Endothelial cell of umbilical vein (primary cell): ENCODE data around the gene DBI. TPM values are rescaled to one million over a fixed set of nuclear protein-coding genes. Genes with fewer than 3 reads are reported as not detected.

Experiments used
- BruUV-seq: library from RNA; stranded (reverse); fragments of 400-500 nt; replicated peaks from 2 replicates; lab custom pipeline; 2021; lab: Mats Ljungman, UMichigan
- CTCF ChIA-PET: fragments of 300-600, 350-600 bp; sonication (Branson Sonifier 250); formaldehyde crosslinking; loops from one replicate; lab custom pipeline; 2021; ENCODE audit warnings: antibody characterized with exemption, inconsistent platforms; lab: Charles Lee
- POLR2A ChIA-PET: fragments of 300-600, 350-600 bp; sonication (Branson Sonifier 250); formaldehyde crosslinking; loops from one replicate; lab custom pipeline; 2021; ENCODE audit warnings: antibody characterized with exemption, inconsistent platforms; lab: Charles Lee
- DNase-seq: peaks from one replicate; pipeline ENCODE4 v3.0.0-alpha.2; 2011; ENCODE audit warnings: low read depth, low spot score
- FAIRE-seq: peaks from 2 replicates; lab custom pipeline; 2011; peaks lifted over from hg19 to GRCh38; lab: Jason Lieb, UNC
- H2AFZ ChIP-seq: 2 replicates; pipeline ENCODE4 v1.6.0; 2012; ENCODE audit warnings: low read depth, low read length, control low read depth, inconsistent platforms
- H3K27ac ChIP-seq: 2 replicates; pipeline ENCODE4 v1.5.1; 2011; ENCODE audit warnings: low read depth, mild to moderate bottlenecking, control low read depth, low read length, moderate library complexity; ENCODE audit not compliant: insufficient read depth
- H3K27me3 ChIP-seq, 2 experiments: 2 replicates each; pipeline versions ENCODE4 v1.6.0 to v1.6.1; 2011; ENCODE audit warnings: low read length in 2 of 2, mixed read lengths in 1 of 2; ENCODE audit not compliant: control insufficient read depth in 2 of 2, insufficient read depth in 2 of 2
- H3K36me3 ChIP-seq, 2 experiments: 2 replicates in 1 of 2; 3 replicates in 1 of 2; pipeline ENCODE4 v1.5.1; 2011; ENCODE audit warnings: low read length in 2 of 2, mild to moderate bottlenecking in 1 of 2, moderate library complexity in 1 of 2; ENCODE audit not compliant: control insufficient read depth in 2 of 2, insufficient read depth in 2 of 2; ENCODE audit errors: extremely low read depth in 1 of 2
- H3K4me1 ChIP-seq: 3 replicates; pipeline ENCODE4 v1.5.1; 2011; ENCODE audit warnings: mild to moderate bottlenecking, low read length; ENCODE audit not compliant: control insufficient read depth, insufficient read depth; ENCODE audit errors: extremely low read depth
- H3K4me2 ChIP-seq: 2 replicates; pipeline ENCODE4 v1.6.1; 2011; ENCODE audit warnings: low read length, control low read depth, mixed read lengths; ENCODE audit not compliant: insufficient read depth
- H3K4me3 ChIP-seq, 3 experiments: fragments of 200-600 bp in 1 of 3; sonication (generic), shearing (Covaris generic) in 1 of 3; replicated peaks in 1 of 3; 2 replicates each; pipeline ENCODE4 v1.5.1; 2011 to 2016; ENCODE audit warnings: control low read depth in 3 of 3, low read length in 3 of 3, mild to moderate bottlenecking in 2 of 3, inconsistent platforms in 1 of 3, low read depth in 1 of 3, moderate library complexity in 1 of 3; ENCODE audit not compliant: insufficient read depth in 1 of 3
- H3K79me2 ChIP-seq: 2 replicates; pipeline ENCODE4 v1.6.0; 2012; ENCODE audit warnings: low read length, inconsistent platforms; ENCODE audit not compliant: control insufficient read depth, insufficient read depth
- H3K9ac ChIP-seq: replicated peaks from 2 replicates; pipeline ENCODE3; 2011; ENCODE audit warnings: low read length, control low read depth; ENCODE audit not compliant: insufficient read depth; ENCODE audit errors: extremely low read depth
- H3K9me1 ChIP-seq: replicated peaks from 3 replicates; pipeline ENCODE4 v1.6.0; 2011; ENCODE audit warnings: mild to moderate bottlenecking, low read length; ENCODE audit not compliant: control insufficient read depth, insufficient read depth; ENCODE audit errors: extremely low read depth
- H3K9me3 ChIP-seq: replicated peaks from 2 replicates; pipeline ENCODE4 v1.5.1; 2012; ENCODE audit warnings: low read length, inconsistent platforms; ENCODE audit not compliant: control insufficient read depth, insufficient read depth
- H4K20me1 ChIP-seq: replicated peaks from 2 replicates; pipeline ENCODE3; 2011; ENCODE audit warnings: mild to moderate bottlenecking, low read length; ENCODE audit not compliant: control insufficient read depth, insufficient read depth; ENCODE audit errors: extremely low read depth
- EZH2 ChIP-seq: IDR thresholded peaks from 2 replicates; pipeline ENCODE4 v1.6.1; 2012; ENCODE audit warnings: borderline replicate concordance, low read depth, mild to moderate bottlenecking, moderate library complexity, low read length, inconsistent platforms; ENCODE audit not compliant: severe bottlenecking
- FOS ChIP-seq: IDR thresholded peaks from 2 replicates; pipeline ENCODE4 v1.6.1; 2011; ENCODE audit warnings: mild to moderate bottlenecking, low read length, moderate library complexity, borderline replicate concordance; ENCODE audit not compliant: insufficient read depth
- GATA2 ChIP-seq: IDR thresholded peaks from 2 replicates; pipeline ENCODE4 v1.7.0; 2011; ENCODE audit warnings: low read depth, mild to moderate bottlenecking, moderate library complexity, mixed read lengths, low read length; ENCODE audit not compliant: insufficient read length, insufficient read depth
- JUN ChIP-seq: IDR thresholded peaks from 2 replicates; pipeline ENCODE4 v1.6.1; 2011; ENCODE audit warnings: borderline replicate concordance, low read depth; ENCODE audit not compliant: insufficient read length, insufficient read depth
- MYC ChIP-seq: IDR thresholded peaks from one replicate; pipeline ENCODE4 v1.6.1; 2011; ENCODE audit warnings: mild to moderate bottlenecking, low read depth, low read length
- POLR2A ChIP-seq: IDR thresholded peaks from 2 replicates; pipeline ENCODE4 v1.6.1; 2012; ENCODE audit warnings: low read depth, mild to moderate bottlenecking, control low read depth, low read length
- POLR2AphosphoS5 ChIP-seq: IDR thresholded peaks from 2 replicates; pipeline ENCODE4 v1.6.1; 2012; ENCODE audit warnings: low read depth, mild to moderate bottlenecking, control low read depth, low read length, moderate library complexity; ENCODE audit not compliant: insufficient read depth
- dilution Hi-C: fragments of 300-500 bp; cut with MboI; formaldehyde crosslinking; loops from one replicate; pipeline ENCODE4 v1.15.0; 2019; ENCODE audit warnings: low sequenced_read_pairs; ENCODE audit not compliant: extremely low pct_ligation_motif_present
- intact Hi-C: fragments of 100-400 bp; cut with micrococcal nuclease; formaldehyde crosslinking; loops from one replicate; pipeline ENCODE4 v1.10.0; 2022
- polyA plus RNA-seq, 4 experiments: library from polyadenylated mRNA; depleted of rRNA in 3 of 4; stranded (reverse) in 3 of 4; unstranded in 1 of 4; fragments of >200 nt; gene quantifications; 2 replicates each; pipeline versions ENCODE4 v1.2.1 to v1.2.3, GENCODE V29; 2011 to 2012; ENCODE audit warnings: missing spikeins in 1 of 4
- total RNA-seq: library from RNA; stranded (reverse); gene quantifications from 2 replicates; pipeline ENCODE4 v1.2.3, GENCODE V29; 2021
- TF ChIP-seq, protein P1 (sequence below): IDR thresholded peaks from 2 replicates; pipeline ENCODE4 v1.6.1; 2011; ENCODE audit not compliant: insufficient read depth, insufficient read length
- TF ChIP-seq, protein P2 (sequence below), 2 donors: IDR thresholded peaks; 1 replicate in 1 of 2; 2 replicates in 1 of 2; pipeline ENCODE4 v1.5.1; 2011; ENCODE audit warnings: low read length in 2 of 2, mild to moderate bottlenecking in 2 of 2, moderate library complexity in 2 of 2, control low read depth in 1 of 2, inconsistent platforms in 1 of 2, low read depth in 1 of 2; ENCODE audit not compliant: insufficient read depth in 1 of 2; ENCODE audit errors: extremely low read depth in 1 of 2

The DBI gene
- total and polyA plus RNA-seq, 2 donors (not counting 3 experiments of a cell fraction or from before 2014, with no cell fraction given), result 214 to 233 TPM

- no peaks in the 10 kb centered on the region for H3K4me1 ChIP-seq
- no peaks in the 10 kb centered on the region for H4K20me1 ChIP-seq
- no peak overlapping the region for H3K4me3 ChIP-seq
- BruUV-seq, result no TSS peak
- H3K79me2 ChIP-seq, result no peaks in the 10 kb centered on the region
- no peak overlapping the region for H3K27ac ChIP-seq
- H3K27me3 ChIP-seq, result peaks cover 4 to 9% of the 10 kb centered on the region in 2 experiments
- POLR2A ChIA-PET, result no interaction called here
- dilution Hi-C loops (no loop called here), intact Hi-C loops (no loop called here)
- DNase-seq (no peak), FAIRE-seq (no peak)
- TF ChIP-seq FOS (no peak), POLR2AphosphoS5 (no peak), POLR2A (no peak), MYC (no peak), GATA2 (no peak), EZH2 (no peak), JUN (no peak)
- TF ChIP-seq, protein P1, sequence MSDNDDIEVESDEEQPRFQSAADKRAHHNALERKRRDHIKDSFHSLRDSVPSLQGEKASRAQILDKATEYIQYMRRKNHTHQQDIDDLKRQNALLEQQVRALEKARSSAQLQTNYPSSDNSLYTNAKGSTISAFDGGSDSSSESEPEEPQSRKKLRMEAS, result no peak
- TF ChIP-seq, protein P2, sequence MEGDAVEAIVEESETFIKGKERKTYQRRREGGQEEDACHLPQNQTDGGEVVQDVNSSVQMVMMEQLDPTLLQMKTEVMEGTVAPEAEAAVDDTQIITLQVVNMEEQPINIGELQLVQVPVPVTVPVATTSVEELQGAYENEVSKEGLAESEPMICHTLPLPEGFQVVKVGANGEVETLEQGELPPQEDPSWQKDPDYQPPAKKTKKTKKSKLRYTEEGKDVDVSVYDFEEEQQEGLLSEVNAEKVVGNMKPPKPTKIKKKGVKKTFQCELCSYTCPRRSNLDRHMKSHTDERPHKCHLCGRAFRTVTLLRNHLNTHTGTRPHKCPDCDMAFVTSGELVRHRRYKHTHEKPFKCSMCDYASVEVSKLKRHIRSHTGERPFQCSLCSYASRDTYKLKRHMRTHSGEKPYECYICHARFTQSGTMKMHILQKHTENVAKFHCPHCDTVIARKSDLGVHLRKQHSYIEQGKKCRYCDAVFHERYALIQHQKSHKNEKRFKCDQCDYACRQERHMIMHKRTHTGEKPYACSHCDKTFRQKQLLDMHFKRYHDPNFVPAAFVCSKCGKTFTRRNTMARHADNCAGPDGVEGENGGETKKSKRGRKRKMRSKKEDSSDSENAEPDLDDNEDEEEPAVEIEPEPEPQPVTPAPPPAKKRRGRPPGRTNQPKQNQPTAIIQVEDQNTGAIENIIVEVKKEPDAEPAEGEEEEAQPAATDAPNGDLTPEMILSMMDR (IDR thresholded peaks at IDR 0.05; ENCODE audit: extremely low read depth in 1 of 2, insufficient read depth in 1 of 2, low read depth in 1 of 2, low read length in 2 of 2), result no peak
- no peak overlapping the region for H3K4me2 ChIP-seq
- H3K9me3 ChIP-seq, result no peaks in the 10 kb centered on the region
- H3K9me1 ChIP-seq, result no peaks in the 10 kb centered on the region
- CTCF ChIA-PET, result no interaction called here
- no peak overlapping the region for H2AFZ ChIP-seq
- H3K36me3 ChIP-seq, result no peaks in the 10 kb centered on the region
- H3K9ac ChIP-seq, result no peak overlapping the region
Observed at GRCh38 chr2:119384971-119385370, 18.2 kb downstream of the DBI start.
